ENCODE data around the gene CNTN2.

Gene CNTN2

GRCh38 chr1:205042911-205043806 lies at the start of gene CNTN2:
TSS of gene CNTN2 (plus strand) at chr1:205043212. CDS start at chr1:205053186, 9,974 bp downstream.
- no peak for DNase-seq

- DNase-seq: no peak
Measured at GRCh38 chr1:204994086-204994862, 48.7 kb upstream of the CNTN2 start.

- no peak for DNase-seq
Measured at GRCh38 chr1:204996981-204997380, 46.0 kb upstream of the CNTN2 start.

- no peak for DNase-seq
Measured at GRCh38 chr1:204997591-204998355, 45.2 kb upstream of the CNTN2 start.

GRCh38 chr1:205001162-205001561 lies 41.9 kb upstream of the CNTN2 start:
- no peak for DNase-seq

- no peak for DNase-seq
Measured at GRCh38 chr1:205002705-205003104, 40.3 kb upstream of the CNTN2 start.

- no peak for DNase-seq
Measured at GRCh38 chr1:205003358-205004131, 39.5 kb upstream of the CNTN2 start.

- DNase-seq: no peak
Measured at GRCh38 chr1:205004351-205004750, 38.7 kb upstream of the CNTN2 start.

- no peak for DNase-seq
Measured at GRCh38 chr1:205008896-205009295, 34.1 kb upstream of the CNTN2 start.

GRCh38 chr1:205009670-205010069 lies 33.3 kb upstream of the CNTN2 start:
- DNase-seq: no peak

- no peak for DNase-seq
Measured at GRCh38 chr1:205012391-205013140, 30.4 kb upstream of the CNTN2 start.

- no peak for DNase-seq
Measured at GRCh38 chr1:205013683-205014367, 29.2 kb upstream of the CNTN2 start.

- no peak for DNase-seq
Measured at GRCh38 chr1:205014783-205015182, 28.2 kb upstream of the CNTN2 start.

GRCh38 chr1:205015241-205015640 lies 27.8 kb upstream of the CNTN2 start:
- DNase-seq: no peak

GRCh38 chr1:205016075-205016474 lies 26.9 kb upstream of the CNTN2 start:
- no peak for DNase-seq

GRCh38 chr1:205016584-205016983 lies 26.4 kb upstream of the CNTN2 start:
- DNase-seq: no peak

GRCh38 chr1:205017001-205017400 lies 26.0 kb upstream of the CNTN2 start:
- no peak for DNase-seq

- no peak for DNase-seq
Measured at GRCh38 chr1:205017766-205018165, 25.2 kb upstream of the CNTN2 start.

- no peak for DNase-seq
Measured at GRCh38 chr1:205018381-205018780, 24.6 kb upstream of the CNTN2 start.

- no peak for DNase-seq
Measured at GRCh38 chr1:205020466-205020865, 22.5 kb upstream of the CNTN2 start.

GRCh38 chr1:205024679-205025078 lies 18.3 kb upstream of the CNTN2 start:
- DNase-seq: no peak
